ENCODE results near the gene CCDC86.

Gene CCDC86

DNA sequence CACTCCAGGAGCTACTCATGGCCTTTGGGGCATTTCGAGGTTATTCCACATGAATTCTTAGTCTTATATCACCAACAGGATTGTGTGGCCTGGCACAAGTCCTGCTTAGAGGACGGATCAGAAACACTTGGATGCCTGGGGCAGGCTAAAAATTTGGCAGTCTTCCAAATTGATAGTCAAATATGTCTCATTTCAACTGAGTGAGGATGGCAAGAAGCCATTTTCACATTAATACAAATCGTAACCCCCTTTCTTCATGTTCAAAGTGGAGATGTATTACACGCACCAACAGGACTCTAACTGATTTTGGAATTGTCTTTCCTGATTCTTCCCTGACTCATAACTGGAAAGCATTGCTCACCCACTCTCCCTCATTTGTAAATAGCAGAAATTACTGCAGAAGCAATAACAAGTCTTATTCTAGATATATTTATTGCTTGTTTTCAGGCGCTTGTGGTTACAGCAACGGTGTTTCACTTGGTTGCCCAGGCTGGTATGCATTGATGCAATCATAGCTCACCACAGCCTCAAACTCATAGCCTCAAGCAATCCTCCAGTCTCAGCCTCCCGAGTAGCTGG, 10.3 kb upstream of the CCDC86 start:
- peak; percentile 57 for DNase-seq

DNA sequence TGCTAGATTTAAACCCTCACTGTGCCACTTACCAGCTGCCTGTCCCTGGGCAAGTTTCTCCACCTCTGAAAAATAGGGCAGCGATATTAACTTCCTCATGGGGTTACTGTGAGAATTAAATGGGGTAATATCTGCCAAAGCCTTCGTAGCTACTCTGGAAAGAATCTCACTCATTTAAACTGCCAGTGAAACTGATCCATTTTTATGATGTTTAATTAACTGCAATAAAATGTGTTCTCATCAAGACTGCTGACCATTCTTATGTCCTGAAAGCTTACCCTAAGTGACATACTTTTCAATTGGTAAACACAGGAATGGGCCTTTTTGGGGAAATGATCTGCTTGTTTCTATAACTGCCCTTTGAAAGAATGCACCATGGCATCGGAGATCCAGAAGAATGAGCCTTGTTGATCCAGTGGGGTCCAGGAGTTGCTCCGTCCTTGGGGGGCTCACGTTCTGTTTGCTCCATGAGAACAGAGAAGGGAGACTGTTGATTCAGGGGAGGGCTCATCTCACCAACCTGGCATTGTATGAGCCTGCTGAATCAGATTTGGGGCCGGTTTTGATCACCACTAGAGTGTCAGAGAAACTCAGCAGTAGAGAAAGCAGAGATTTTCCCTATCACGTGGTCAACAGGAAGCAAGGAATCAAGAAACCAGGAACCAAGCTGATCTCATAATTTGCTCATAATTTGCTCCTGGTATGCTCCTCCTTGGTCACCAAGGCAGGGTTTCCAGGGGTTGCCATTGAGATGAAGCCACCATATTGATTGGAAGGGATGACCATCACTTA, 7.0 kb upstream of the CCDC86 start:
- DNase-seq: no peak

DNA sequence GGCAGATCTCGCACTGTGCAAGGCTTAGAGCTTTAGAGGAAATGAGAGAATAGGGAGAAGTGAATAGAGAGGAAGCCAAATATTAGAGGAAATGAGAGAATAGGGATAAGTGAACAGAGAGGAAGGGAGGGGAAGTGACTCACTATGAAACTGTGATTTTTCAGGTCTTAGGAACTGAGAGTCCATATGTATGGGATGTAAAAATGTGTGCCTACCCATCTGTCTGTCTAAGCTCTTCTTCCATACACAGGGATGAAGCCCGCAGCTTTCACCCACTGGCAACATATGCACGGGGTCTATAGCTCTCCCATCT, 6.4 kb upstream of the CCDC86 start:
- no peak for DNase-seq

DNA sequence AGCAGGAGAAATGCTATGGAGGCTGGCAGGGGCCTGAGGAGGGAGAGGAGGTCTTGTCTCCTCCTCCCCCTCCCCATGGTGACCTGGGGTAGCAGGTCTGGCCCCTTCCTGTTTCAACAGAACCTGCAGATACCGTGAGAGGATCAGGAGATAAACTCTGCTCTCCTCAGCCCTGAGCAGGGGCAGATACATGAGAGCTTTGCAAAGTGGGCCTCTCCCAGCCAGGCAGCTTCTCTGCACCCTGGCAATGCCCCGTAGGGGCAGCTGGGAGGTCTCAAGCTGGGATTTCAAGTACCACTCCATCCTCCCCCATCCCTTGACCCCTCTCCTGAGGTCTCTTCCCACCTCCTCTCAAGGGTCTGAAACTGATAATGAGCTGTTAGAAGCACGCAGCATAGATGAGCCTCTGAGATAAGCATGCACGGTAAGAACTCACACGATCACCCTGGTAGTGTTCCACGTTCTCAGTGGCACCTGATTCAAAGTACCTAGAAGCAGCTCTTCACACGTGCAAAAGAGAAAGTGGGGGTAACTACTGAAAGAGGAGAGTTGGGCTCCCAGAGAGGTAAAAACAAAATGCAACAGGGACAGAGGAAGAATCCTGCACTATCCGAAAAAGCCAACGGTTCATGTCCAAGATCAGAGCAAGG, 4.9 kb upstream of the CCDC86 start:
- DNase-seq: no peak

DNA sequence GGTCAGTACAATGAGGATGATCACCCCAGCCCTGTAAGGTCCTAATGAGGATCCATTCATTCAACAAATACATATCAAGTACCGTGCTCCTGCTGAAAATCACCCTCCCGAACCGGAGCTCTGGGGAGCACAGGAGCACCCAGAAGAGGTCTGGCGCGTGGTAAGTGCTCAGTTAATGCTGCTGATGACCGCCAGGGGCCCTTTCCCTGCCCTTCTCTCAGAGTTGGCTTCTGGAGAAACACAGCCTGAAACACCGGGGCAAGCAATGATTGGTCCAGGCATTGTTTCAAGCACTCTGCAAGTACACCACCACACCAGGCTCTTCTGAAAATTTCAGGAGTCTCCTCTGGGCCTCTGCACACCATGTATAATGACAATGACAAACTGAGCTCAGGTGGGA, 3.8 kb upstream of the CCDC86 start:
- no peak for DNase-seq

DNA sequence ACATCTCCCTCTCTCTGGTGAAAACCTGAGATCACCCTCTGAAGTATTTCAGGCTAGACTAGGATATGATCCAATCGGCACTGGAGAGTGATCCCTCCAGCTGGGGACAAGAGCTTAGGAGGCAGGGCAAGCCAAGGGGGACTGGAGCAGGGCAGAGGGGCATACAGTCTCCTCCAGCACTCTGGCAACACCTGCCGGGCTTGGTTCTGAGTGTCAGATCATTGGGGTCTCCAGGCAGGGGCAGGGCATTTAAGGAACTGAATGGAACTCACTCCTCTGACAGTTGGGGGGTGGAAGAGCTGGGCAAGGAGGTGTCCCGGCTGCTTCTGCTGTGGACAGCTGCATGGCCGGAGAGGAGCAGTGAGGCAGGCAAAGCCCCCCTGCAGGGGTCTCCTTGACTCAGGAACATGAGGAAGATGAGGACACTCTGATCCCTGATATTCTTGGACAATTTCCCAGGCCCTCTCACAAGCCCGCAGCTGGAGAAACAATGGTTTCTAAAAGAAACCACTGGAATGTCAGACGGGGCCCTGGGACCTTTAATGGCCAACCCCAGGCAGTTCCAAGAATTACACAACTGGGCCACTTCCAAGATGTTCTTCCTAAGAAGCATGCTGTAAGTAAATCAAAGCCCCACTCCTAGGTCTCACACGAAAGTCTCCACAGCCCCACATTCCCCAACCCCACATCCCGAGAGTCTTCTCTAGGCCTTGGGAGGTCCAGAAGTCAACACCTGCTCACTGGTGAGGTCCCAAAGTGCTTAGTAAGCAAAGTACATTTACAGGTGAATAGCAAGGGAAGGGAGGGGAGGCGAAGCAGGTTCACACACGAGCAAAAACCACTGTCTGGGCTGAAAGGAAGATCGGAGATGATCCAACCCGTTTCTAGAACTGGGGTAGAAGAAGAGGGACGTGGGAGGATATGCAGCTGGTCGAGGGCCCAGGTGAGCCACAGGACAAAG, 1.2 kb upstream of the CCDC86 start:
- DNase-seq: no peak

DNA sequence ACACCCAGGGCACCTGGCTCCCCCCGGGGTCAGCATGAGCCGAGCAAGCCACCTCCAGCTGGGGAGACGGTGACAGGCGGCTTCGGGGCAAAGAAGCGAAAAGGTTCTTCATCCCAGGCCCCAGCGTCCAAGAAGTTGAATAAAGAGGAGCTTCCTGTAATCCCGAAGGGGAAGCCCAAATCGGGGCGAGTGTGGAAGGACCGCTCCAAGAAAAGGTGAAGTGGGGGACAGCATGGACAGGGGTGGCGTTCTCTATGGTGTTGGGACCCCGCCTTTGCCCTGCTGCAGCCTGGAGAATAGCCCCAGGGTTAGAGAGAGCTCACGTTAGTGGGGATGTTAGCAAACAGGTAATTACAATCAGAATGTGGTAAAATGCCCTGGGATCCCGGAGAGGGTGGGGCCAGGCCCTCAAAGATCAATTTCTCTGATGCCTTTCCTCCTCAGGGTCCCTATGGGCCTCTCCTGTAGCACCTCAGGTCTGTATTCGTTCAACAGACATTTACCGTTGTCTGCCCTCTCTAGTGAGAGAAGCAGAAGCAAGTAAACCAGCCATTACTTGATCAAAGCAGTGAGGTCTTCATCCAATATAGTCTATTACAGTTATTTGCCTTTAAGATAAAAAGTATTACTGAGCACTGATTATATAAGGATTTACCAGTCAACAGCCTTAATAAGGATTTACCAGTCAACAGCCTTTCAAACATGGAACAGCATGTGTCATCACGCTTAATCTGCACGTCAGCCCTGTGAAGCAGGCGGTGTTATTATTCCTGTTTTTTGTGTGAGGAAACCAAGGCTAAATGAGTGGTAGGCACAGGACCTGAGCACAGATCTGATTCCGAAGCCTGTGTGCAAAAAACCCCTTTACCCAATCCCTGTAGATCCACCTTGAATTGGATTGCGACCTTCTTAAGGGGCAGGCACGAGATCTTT, 1.0 kb downstream of the CCDC86 start:
- DNase-seq: no peak

DNA sequence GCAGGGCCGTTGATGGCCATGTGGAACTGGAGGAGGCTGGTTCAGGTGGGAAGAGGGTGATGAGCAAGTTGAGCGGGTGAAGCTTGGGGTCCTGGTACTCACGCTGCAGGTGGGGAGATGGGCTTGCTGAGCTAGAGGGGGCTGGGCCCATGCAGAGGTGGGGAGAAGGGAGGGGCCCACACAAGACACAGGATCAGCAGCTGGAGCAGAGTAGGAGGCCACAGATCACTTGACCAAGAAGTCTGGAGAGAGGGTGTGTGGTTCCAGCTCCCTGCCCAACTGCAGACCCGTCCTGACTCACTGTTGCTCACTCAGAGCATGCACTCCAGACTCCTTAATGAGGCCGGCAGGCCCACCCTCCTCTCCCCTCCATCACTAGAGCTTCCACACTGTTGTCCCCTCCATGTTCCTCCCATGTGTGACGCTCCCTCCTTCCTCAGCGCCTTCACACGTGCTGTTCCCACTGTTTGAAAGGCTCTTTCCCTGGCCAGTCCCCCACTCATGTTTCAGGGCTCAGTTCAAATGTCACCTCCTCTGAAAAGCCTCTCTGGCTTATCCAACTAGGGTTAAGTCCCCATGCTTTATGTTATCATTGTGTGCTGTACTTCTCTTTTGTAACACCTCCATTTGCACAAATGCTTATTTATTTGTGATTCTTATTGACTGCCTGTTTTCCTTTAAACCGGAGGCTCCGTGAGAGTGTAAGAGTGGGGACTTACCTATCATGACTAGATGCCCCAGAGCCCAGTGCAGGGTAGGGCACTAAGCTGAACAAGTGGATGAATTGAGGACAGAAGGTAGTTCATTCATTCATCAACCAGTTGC, 2.3 kb downstream of the CCDC86 start:
- DNase-seq: no peak

DNA sequence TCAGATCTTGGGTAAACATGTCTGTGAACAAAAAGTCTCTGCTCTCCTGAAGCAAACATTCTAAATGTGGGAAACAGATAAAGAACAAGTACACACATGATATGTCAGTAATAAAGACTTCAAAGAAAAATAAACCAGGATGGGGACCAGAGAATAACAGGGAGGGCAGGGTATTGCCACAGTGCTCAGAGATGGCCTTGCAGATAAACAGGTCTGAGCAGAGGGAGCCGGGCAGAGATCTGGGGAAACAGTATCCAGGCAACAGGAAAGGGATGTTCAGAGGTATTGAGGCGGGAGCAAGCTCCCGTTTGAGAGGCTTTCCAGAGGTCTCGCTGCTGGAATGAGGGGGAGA, 2.9 kb downstream of the CCDC86 start:
- no peak for DNase-seq

DNA sequence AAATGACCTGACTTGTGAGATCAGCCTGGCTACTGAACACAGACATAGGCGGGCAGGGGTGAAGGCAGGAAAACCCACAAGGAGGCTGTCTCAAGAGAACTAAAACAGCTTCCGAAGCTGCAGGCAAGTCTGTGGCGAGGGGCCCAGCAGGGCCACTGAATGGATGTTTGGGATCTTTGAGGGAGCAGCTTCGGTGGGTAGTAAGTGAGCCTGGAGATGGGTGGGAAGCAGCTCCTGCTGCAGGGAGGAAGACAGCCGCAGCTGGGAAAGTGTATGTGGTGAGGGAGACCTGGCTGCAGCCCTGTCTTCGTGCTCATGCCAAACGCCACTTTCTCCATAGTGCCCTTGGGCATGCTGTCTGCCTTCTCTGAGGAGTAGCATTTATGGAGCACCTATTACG, 3.4 kb downstream of the CCDC86 start:
- no peak for DNase-seq

DNA sequence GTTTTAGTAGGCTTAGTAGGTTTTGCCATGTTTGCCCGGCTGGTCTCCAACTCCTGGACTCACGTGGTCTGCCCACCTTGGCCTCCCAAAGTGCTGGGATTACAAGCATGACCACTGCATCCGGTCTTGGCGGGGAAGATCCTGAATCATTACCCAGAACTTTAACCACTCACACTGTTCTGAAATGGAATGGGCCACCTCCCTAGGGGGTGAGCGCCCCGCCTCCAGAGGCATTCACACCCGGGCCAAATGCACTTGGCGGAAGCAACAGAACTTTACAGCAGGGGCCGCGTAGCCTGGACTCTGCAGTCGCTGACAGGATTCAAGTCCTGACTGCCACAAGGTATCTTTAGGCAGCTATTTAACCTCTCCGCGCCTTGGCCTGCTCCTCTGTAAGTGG, 5.4 kb downstream of the CCDC86 start:
- DNase-seq: no peak

DNA sequence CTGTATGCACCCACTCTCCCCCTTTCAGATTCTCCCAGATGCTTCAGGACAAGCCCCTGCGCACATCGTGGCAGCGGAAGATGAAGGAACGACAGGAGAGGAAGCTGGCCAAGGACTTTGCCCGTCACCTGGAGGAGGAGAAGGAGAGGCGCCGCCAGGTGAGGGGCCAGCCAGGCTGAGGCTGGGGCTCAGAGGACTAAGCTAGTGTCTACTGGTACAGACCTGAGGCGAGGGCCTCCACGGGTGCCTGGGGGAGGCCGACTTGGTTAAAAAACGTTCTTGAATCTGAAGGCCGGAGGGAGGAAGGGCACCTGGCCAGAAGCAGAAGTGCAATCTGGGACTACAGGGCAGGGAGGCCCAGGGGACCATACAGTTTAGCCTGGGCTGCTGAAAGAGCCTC, 6.0 kb downstream of the CCDC86 start:
- no peak for DNase-seq

DNA sequence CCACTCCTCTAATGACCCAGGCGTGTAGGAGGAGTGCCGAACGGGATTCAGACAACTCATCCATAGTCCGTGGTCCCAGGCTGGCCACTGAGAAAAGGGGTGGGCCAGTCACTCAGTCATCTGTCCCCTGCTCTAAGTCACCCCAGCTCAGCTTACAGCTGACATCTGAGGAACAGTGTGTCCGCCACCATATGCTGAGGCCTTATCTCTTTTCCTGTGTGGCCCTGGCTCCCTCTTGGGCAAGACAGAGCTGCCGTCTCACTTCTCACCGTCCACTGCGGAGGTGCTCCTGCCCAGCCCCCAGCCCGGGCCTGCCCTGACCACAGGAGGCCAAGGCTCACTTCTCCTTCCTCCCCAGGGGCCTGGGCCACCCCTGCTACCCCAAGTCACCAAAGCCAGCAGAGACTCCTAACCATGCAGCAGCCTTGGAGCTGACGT, 6.8 kb downstream of the CCDC86 start:
- peak; percentile 79 for DNase-seq

DNA sequence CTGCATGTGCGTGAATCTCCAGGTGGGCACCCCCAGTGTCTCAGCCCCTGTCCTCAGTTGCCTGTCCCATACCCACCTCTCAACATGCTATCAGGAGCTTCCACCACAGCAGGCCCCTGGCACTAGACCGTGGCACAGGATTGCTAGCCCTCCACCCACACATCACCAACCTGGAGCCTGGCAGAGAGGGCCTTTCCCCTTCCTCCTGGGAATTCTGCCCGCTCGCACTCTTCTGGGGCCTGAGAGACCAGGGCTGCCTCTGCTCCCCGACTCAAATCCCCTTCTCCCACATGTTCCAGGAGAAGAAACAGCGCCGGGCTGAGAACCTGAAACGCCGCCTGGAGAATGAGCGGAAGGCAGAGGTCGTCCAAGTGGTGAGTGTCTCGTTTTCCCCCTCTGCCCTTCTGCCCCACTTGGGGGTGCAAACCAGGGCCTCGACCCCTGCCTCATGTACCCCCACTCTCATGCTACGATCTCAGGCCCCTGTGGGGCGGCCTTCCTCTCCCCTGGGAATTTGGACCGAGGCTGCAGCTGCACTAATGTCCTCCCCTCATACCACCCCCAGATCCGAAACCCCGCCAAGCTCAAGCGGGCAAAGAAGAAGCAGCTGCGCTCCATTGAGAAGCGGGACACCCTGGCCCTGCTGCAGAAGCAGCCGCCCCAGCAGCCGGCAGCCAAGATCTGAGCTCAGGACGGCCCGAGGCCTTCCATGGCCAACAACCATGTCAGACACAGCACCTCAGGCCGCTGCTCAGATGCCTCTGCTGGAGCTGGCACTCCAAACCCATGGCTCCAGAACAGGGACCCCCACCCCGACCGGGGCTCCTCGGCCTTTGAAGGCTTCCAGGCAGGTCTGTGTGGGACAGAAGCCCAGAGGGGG, 8.0 kb downstream of the CCDC86 start:
- no peak for DNase-seq

DNA sequence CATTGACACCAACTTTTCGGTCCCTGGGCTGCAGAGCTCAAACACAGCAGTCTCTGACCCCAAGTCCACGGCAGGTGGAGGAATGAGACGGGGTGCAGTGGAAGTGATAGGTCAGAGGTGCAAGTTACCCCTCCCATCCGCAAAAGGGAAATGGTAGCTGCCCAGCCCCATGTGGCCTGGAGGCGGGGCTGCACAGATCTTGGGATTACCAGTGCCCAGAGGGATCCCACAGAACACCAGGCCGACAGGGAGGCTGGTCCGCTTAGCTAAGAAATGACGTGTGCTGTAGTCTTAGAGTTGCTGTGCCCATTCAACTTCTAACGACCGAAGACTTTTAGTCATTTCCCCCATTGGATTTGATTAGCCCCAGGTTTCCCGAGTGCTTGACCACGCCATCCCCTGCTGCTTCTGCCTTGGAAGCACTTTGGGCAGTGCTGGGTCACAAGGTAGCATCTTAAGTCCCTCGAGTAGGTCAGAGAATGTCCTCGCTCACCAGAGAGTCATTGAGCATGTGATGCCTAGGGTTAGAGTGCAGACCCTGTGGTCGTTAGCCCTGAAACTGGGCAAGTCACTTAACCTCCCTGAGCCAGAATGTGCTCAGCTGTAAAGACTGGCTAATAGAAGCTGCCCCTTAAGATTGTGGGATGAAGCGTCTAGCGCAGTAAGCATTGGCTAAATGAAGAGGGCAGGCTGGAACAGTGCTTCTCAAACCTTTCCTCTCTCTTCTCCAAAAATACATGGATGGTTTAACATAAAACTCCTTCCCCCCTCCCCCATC, 9.6 kb downstream of the CCDC86 start:
- DNase-seq: no peak

DNA sequence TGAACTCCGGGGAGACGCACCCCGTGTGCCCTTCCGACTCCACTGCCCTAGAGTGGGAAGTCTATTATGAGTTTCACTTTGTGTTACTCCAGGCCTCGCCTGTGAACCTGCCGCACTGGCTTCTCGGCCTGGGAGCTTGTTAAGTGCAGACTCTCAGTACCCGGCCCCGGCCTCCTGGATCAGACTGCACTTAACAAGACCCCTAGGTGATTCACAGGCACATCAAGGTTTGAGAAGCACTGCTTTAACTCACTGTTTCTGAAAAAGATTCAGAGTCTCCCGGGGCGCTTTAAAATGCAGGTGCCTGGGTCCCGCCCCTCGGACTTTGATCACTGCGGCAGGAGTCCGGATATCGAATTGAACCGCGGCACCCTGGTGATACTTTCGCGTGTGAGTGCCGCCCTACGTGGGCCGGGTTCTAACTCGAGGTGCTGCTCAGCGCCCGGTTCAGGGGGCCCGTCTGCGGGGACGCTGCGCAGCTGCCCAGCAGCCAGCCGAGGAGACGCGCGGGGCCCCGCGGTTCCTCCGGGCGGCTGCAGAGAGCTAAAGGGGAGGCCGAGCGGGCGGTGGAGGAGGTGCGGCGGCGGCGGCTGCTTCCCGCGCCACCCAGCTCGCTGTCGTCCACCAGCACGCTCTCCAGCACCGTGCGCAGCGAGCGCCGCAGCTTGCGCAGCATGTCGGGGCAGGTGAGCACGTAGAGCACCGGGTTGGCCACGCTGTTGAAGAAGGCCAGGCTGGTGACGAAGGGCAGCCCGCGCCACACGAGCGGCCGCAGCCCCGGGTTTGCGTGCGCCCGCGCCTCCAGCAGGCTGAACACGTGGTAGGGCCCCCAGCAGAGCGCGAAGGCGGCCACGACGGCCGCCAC, 10.4 kb downstream of the CCDC86 start:
- DNase-seq: no peak

DNA sequence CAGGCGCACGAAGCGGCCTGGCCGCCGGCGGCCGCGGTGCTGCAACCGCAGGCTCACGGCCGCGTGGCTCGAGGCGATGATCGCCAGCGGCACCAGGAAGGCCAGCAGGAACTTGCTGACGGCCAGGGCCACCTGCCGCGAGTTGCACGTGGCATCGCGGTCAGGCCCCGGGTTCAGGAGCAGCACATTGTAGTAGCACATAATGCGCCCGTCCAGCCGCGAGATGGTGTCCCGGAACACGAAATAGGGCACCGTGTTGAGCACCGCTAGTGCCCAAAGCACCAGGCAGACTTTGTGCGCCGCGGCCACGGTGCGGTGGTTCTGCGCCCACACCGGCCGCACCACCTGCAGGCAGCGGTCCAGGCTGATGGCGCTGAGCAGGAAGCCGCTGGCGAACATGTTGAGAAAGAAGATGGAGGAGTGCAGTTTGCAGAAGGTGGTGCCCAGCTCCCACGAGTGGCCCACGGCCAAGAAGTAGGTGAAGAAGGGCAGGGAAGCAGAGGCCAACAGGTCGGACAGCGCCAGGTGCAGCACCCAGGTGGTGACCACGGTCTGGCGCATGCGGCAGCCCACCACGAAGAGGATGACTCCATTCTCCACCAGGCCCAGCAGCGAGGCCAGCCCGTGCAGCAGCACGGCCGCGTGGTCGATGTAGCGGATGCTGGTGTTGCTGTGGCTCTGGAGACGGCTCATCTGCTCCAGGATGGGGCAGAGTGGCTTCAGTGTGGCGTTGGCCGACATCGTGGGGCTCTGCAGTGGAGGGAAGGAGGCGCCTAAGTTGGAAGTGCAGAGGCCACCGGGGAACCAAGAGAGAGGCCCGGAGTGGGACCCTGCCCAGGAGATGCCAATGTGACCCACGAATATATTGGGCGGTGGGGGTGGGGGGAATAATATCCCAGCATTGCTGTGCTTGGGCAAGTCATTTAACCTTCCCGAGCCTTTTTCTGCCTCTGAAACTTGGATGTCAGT, 11.4 kb downstream of the CCDC86 start:
- no peak for DNase-seq
